Endothelial cell of umbilical vein (primary cell): ENCODE measurements around the gene SNRNP200. TPM values are rescaled to one million over a fixed set of nuclear protein-coding genes. Genes with fewer than 3 reads are reported as not detected.

Experiments
- BruUV-seq: library from RNA; stranded (reverse); fragments of 400-500 nt; replicated peaks from 2 replicates; lab custom pipeline; 2021; lab: Mats Ljungman, UMichigan
- CTCF ChIA-PET: fragments of 300-600, 350-600 bp; sonication (Branson Sonifier 250); formaldehyde crosslinking; loops from one replicate; lab custom pipeline; 2021; ENCODE audit warnings: antibody characterized with exemption, inconsistent platforms; lab: Charles Lee
- POLR2A ChIA-PET: fragments of 300-600, 350-600 bp; sonication (Branson Sonifier 250); formaldehyde crosslinking; loops from one replicate; lab custom pipeline; 2021; ENCODE audit warnings: antibody characterized with exemption, inconsistent platforms; lab: Charles Lee
- DNase-seq: peaks from one replicate; pipeline ENCODE4 v3.0.0-alpha.2; 2011; ENCODE audit warnings: low read depth, low spot score
- FAIRE-seq: peaks from 2 replicates; lab custom pipeline; 2011; peaks lifted over from hg19 to GRCh38; lab: Jason Lieb, UNC
- H2AFZ ChIP-seq: 2 replicates; pipeline ENCODE4 v1.6.0; 2012; ENCODE audit warnings: low read depth, low read length, control low read depth, inconsistent platforms
- H3K27ac ChIP-seq: 2 replicates; pipeline ENCODE4 v1.5.1; 2011; ENCODE audit warnings: low read depth, mild to moderate bottlenecking, control low read depth, low read length, moderate library complexity; ENCODE audit not compliant: insufficient read depth
- H3K27me3 ChIP-seq, 2 experiments: 2 replicates each; pipeline versions ENCODE4 v1.6.0 to v1.6.1; 2011; ENCODE audit warnings: low read length in 2 of 2, mixed read lengths in 1 of 2; ENCODE audit not compliant: control insufficient read depth in 2 of 2, insufficient read depth in 2 of 2
- H3K36me3 ChIP-seq, 2 experiments: 2 replicates in 1 of 2; 3 replicates in 1 of 2; pipeline ENCODE4 v1.5.1; 2011; ENCODE audit warnings: low read length in 2 of 2, mild to moderate bottlenecking in 1 of 2, moderate library complexity in 1 of 2; ENCODE audit not compliant: control insufficient read depth in 2 of 2, insufficient read depth in 2 of 2; ENCODE audit errors: extremely low read depth in 1 of 2
- H3K4me1 ChIP-seq: 3 replicates; pipeline ENCODE4 v1.5.1; 2011; ENCODE audit warnings: mild to moderate bottlenecking, low read length; ENCODE audit not compliant: control insufficient read depth, insufficient read depth; ENCODE audit errors: extremely low read depth
- H3K4me2 ChIP-seq: 2 replicates; pipeline ENCODE4 v1.6.1; 2011; ENCODE audit warnings: low read length, control low read depth, mixed read lengths; ENCODE audit not compliant: insufficient read depth
- H3K4me3 ChIP-seq, 3 experiments: fragments of 200-600 bp in 1 of 3; sonication (generic), shearing (Covaris generic) in 1 of 3; replicated peaks in 1 of 3; 2 replicates each; pipeline ENCODE4 v1.5.1; 2011 to 2016; ENCODE audit warnings: control low read depth in 3 of 3, low read length in 3 of 3, mild to moderate bottlenecking in 2 of 3, inconsistent platforms in 1 of 3, low read depth in 1 of 3, moderate library complexity in 1 of 3; ENCODE audit not compliant: insufficient read depth in 1 of 3
- H3K79me2 ChIP-seq: 2 replicates; pipeline ENCODE4 v1.6.0; 2012; ENCODE audit warnings: low read length, inconsistent platforms; ENCODE audit not compliant: control insufficient read depth, insufficient read depth
- H3K9ac ChIP-seq: replicated peaks from 2 replicates; pipeline ENCODE3; 2011; ENCODE audit warnings: low read length, control low read depth; ENCODE audit not compliant: insufficient read depth; ENCODE audit errors: extremely low read depth
- H3K9me1 ChIP-seq: replicated peaks from 3 replicates; pipeline ENCODE4 v1.6.0; 2011; ENCODE audit warnings: mild to moderate bottlenecking, low read length; ENCODE audit not compliant: control insufficient read depth, insufficient read depth; ENCODE audit errors: extremely low read depth
- H3K9me3 ChIP-seq: replicated peaks from 2 replicates; pipeline ENCODE4 v1.5.1; 2012; ENCODE audit warnings: low read length, inconsistent platforms; ENCODE audit not compliant: control insufficient read depth, insufficient read depth
- H4K20me1 ChIP-seq: replicated peaks from 2 replicates; pipeline ENCODE3; 2011; ENCODE audit warnings: mild to moderate bottlenecking, low read length; ENCODE audit not compliant: control insufficient read depth, insufficient read depth; ENCODE audit errors: extremely low read depth
- EZH2 ChIP-seq: IDR thresholded peaks from 2 replicates; pipeline ENCODE4 v1.6.1; 2012; ENCODE audit warnings: borderline replicate concordance, low read depth, mild to moderate bottlenecking, moderate library complexity, low read length, inconsistent platforms; ENCODE audit not compliant: severe bottlenecking
- FOS ChIP-seq: IDR thresholded peaks from 2 replicates; pipeline ENCODE4 v1.6.1; 2011; ENCODE audit warnings: mild to moderate bottlenecking, low read length, moderate library complexity, borderline replicate concordance; ENCODE audit not compliant: insufficient read depth
- GATA2 ChIP-seq: IDR thresholded peaks from 2 replicates; pipeline ENCODE4 v1.7.0; 2011; ENCODE audit warnings: low read depth, mild to moderate bottlenecking, moderate library complexity, mixed read lengths, low read length; ENCODE audit not compliant: insufficient read length, insufficient read depth
- JUN ChIP-seq: IDR thresholded peaks from 2 replicates; pipeline ENCODE4 v1.6.1; 2011; ENCODE audit warnings: borderline replicate concordance, low read depth; ENCODE audit not compliant: insufficient read length, insufficient read depth
- MYC ChIP-seq: IDR thresholded peaks from one replicate; pipeline ENCODE4 v1.6.1; 2011; ENCODE audit warnings: mild to moderate bottlenecking, low read depth, low read length
- POLR2A ChIP-seq: IDR thresholded peaks from 2 replicates; pipeline ENCODE4 v1.6.1; 2012; ENCODE audit warnings: low read depth, mild to moderate bottlenecking, control low read depth, low read length
- POLR2AphosphoS5 ChIP-seq: IDR thresholded peaks from 2 replicates; pipeline ENCODE4 v1.6.1; 2012; ENCODE audit warnings: low read depth, mild to moderate bottlenecking, control low read depth, low read length, moderate library complexity; ENCODE audit not compliant: insufficient read depth
- dilution Hi-C: fragments of 300-500 bp; cut with MboI; formaldehyde crosslinking; loops from one replicate; pipeline ENCODE4 v1.15.0; 2019; ENCODE audit warnings: low sequenced_read_pairs; ENCODE audit not compliant: extremely low pct_ligation_motif_present
- intact Hi-C: fragments of 100-400 bp; cut with micrococcal nuclease; formaldehyde crosslinking; loops from one replicate; pipeline ENCODE4 v1.10.0; 2022
- polyA plus RNA-seq, 4 experiments: library from polyadenylated mRNA; depleted of rRNA in 3 of 4; stranded (reverse) in 3 of 4; unstranded in 1 of 4; fragments of >200 nt; gene quantifications; 2 replicates each; pipeline versions ENCODE4 v1.2.1 to v1.2.3, GENCODE V29; 2011 to 2012; ENCODE audit warnings: missing spikeins in 1 of 4
- total RNA-seq: library from RNA; stranded (reverse); gene quantifications from 2 replicates; pipeline ENCODE4 v1.2.3, GENCODE V29; 2021
- TF ChIP-seq, protein P1 (sequence below), 2 donors: IDR thresholded peaks; 1 replicate in 1 of 2; 2 replicates in 1 of 2; pipeline ENCODE4 v1.5.1; 2011; ENCODE audit warnings: low read length in 2 of 2, mild to moderate bottlenecking in 2 of 2, moderate library complexity in 2 of 2, control low read depth in 1 of 2, inconsistent platforms in 1 of 2, low read depth in 1 of 2; ENCODE audit not compliant: insufficient read depth in 1 of 2; ENCODE audit errors: extremely low read depth in 1 of 2
- TF ChIP-seq, protein P2 (sequence below): IDR thresholded peaks from 2 replicates; pipeline ENCODE4 v1.6.1; 2011; ENCODE audit not compliant: insufficient read depth, insufficient read length

Gene SNRNP200
- total and polyA plus RNA-seq, 2 donors (not counting 3 experiments of a cell fraction or from before 2014, with no cell fraction given), result 124 to 155 TPM

DNA sequence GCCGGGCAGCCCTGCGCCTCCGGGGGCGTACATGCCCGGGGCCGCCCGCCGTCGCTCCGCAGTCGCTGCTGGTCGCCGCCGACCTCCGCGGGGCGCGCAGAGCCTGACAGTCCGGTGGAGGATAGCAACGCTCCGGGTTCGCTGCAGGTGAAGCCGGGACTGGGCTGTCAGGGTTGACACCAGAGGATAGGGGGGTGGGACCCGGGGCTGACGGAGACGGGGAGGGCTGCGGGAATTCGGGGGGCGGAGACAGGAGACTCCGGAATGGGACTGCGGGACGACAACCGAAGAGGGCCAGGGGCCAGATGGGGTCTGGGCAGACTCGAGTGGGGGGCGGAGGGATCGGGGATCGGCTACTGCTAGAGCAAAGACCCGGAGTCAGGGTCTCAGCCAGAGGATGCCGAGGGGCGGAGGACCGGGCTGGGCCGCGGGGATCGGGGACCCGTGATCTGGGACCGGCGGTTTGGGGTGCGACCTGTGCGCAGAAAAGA is 40.0 kb downstream of the SNRNP200 start:
- Histone ChIP-seq H4K20me1 (no peaks in the 10 kb centered on the region), H3K9me1 (no peaks in the 10 kb centered on the region), H3K4me3 (peak overlapping the region; percentile 69 to 92 (median 91)), H3K79me2 (peaks cover 45% of the 10 kb centered on the region), H3K27ac (peak overlapping the region; percentile 63), H3K36me3 (peaks cover 9 to 21% of the 10 kb centered on the region in 2 experiments), H2AFZ (peak overlapping the region; percentile 68), H3K9ac (peak overlapping the region; percentile 77), H3K4me1 (peaks cover 27% of the 10 kb centered on the region), H3K27me3 (no peaks in the 10 kb centered on the region), H3K9me3 (no peaks in the 10 kb centered on the region), H3K4me2 (peak overlapping the region; percentile 91)
- DNase-seq (peak; percentile 46), FAIRE-seq (no peak)
- TSS peak; percentile 20 for BruUV-seq
- TF ChIP-seq EZH2 (no peak), MYC (no peak), GATA2 (no peak), JUN (no peak), FOS (no peak), POLR2A (no peak), POLR2AphosphoS5 (no peak)
- TF ChIP-seq, protein P1, sequence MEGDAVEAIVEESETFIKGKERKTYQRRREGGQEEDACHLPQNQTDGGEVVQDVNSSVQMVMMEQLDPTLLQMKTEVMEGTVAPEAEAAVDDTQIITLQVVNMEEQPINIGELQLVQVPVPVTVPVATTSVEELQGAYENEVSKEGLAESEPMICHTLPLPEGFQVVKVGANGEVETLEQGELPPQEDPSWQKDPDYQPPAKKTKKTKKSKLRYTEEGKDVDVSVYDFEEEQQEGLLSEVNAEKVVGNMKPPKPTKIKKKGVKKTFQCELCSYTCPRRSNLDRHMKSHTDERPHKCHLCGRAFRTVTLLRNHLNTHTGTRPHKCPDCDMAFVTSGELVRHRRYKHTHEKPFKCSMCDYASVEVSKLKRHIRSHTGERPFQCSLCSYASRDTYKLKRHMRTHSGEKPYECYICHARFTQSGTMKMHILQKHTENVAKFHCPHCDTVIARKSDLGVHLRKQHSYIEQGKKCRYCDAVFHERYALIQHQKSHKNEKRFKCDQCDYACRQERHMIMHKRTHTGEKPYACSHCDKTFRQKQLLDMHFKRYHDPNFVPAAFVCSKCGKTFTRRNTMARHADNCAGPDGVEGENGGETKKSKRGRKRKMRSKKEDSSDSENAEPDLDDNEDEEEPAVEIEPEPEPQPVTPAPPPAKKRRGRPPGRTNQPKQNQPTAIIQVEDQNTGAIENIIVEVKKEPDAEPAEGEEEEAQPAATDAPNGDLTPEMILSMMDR (IDR thresholded peaks at IDR 0.05; ENCODE audit: extremely low read depth in 1 of 2, insufficient read depth in 1 of 2, low read depth in 1 of 2, low read length in 2 of 2), result no peak
- TF ChIP-seq, protein P2, sequence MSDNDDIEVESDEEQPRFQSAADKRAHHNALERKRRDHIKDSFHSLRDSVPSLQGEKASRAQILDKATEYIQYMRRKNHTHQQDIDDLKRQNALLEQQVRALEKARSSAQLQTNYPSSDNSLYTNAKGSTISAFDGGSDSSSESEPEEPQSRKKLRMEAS, result no peak
- intact Hi-C loops, result loop anchor here (5.0 kb wide), 3 partner anchors 42 to 477 kb away; partner anchors contain the start of genes LMAN2L, NCAPH and SNRNP200
- dilution Hi-C loops, result no loop called here
- ChIA-PET POLR2A (interaction anchor here (0.9 to 1.2 kb wide), 3 partner anchors 11 to 57 kb away, joined by 3 to 6 read pairs (median 3); no protein-coding TSS in a partner anchor), CTCF (interaction anchor here (1.0 to 3.6 kb wide), 9 partner anchors 11 to 273 kb away, joined by 3 to 32 read pairs (median 9); partner anchors contain the start of genes ASTL and STARD7)
